ENCODE data around the gene KLK14.
A peak's percentile ranks its signal among the peaks of the same experiment; 100 is the strongest.

The KLK14 gene

GRCh38 chr19:51127032-51127431 is 44.3 kb upstream of the KLK14 start:
- Histone ChIP-seq H3K4me3 (no peak overlapping the region), H3K4me1 (peaks cover 0 to under 1% (median 0%) of the 10 kb centered on the region in 4 donors), H3K27me3 (peaks cover 0 to 35% of the 10 kb centered on the region in 2 donors), H3K36me3 (no peaks in the 10 kb centered on the region), H3K9me3 (no peaks in the 10 kb centered on the region), H3K27ac (no peak overlapping the region)
- peak in 1 of 2 donors; percentile 46 for DNase-seq
- TF ChIP-seq CTCF (IDR thresholded peaks at IDR 0.05): no peak
- intact Hi-C loops (cut with DNase I; ENCODE audit: low total_unique reads): no loop called here

- Histone ChIP-seq H3K36me3 (no peaks in the 10 kb centered on the region), H3K27ac (no peak overlapping the region), H3K27me3 (peaks cover 0 to 32% of the 10 kb centered on the region in 2 donors), H3K9me3 (no peaks in the 10 kb centered on the region), H3K4me3 (peak overlapping the region; percentile 8 to 27), H3K4me1 (no peaks in the 10 kb centered on the region)
- intact Hi-C loops (cut with DNase I; ENCODE audit: low total_unique reads): no loop called here
- no peak for TF ChIP-seq CTCF (IDR thresholded peaks at IDR 0.05)
- peak in 1 of 2 donors; percentile 62 for DNase-seq
These were observed 42.9 kb upstream of the KLK14 start for GRCh38 chr19:51125421-51126075.

- H3K27ac ChIP-seq: no peak within 1 kb of the TSS
- H3K4me3 ChIP-seq: peak within 1 kb of the TSS; percentile 8 to 27
- peaks cover 0 to 30% of the 10 kb centered on the region in 2 donors for H3K27me3 ChIP-seq
- no peaks in the 10 kb centered on the region for H3K9me3 ChIP-seq
- intact Hi-C loops (cut with DNase I; ENCODE audit: low total_unique reads): no loop called here
- H3K4me1 ChIP-seq: no peaks in the 10 kb centered on the region
- TF ChIP-seq CTCF (IDR thresholded peaks at IDR 0.05): no peak
- DNase-seq: peak; percentile 65 to 75
- H3K36me3 ChIP-seq: no peaks in the 10 kb centered on the region
These were observed 42.0 kb upstream of the KLK14 start, which contains the start of gene SIGLEC9 for GRCh38 chr19:51124729-51125128. Gene SIGLEC9 (plus strand): TSS chr19:51124906. CDS start chr19:51124975, 69 bp downstream.

GRCh38 chr19:51124216-51124615 is 41.5 kb upstream of the KLK14 start:
- peaks cover 0 to 27% of the 10 kb centered on the region in 2 donors for H3K27me3 ChIP-seq
- no peak for DNase-seq
- intact Hi-C loops (cut with DNase I; ENCODE audit: low total_unique reads): no loop called here
- H3K36me3 ChIP-seq: no peaks in the 10 kb centered on the region
- H3K9me3 ChIP-seq: no peaks in the 10 kb centered on the region
- no peaks in the 10 kb centered on the region for H3K4me1 ChIP-seq
- no peak overlapping the region for H3K27ac ChIP-seq
- no peak overlapping the region for H3K4me3 ChIP-seq
- TF ChIP-seq CTCF (IDR thresholded peaks at IDR 0.05): no peak

GRCh38 chr19:51123802-51124201 is 41.1 kb upstream of the KLK14 start:
- Histone ChIP-seq H3K9me3 (no peaks in the 10 kb centered on the region), H3K36me3 (no peaks in the 10 kb centered on the region), H3K27me3 (peaks cover 0 to 27% of the 10 kb centered on the region in 2 donors), H3K27ac (no peak overlapping the region), H3K4me3 (no peak overlapping the region), H3K4me1 (no peaks in the 10 kb centered on the region)
- no peak for TF ChIP-seq CTCF (IDR thresholded peaks at IDR 0.05)
- intact Hi-C loops (cut with DNase I; ENCODE audit: low total_unique reads): no loop called here
- no peak for DNase-seq
